Measurements from ENCODE around the gene AGPAT1. TPM values are rescaled to one million over a fixed set of nuclear protein-coding genes. Genes with fewer than 3 reads are reported as not detected.

AGPAT1 gene, protein sequence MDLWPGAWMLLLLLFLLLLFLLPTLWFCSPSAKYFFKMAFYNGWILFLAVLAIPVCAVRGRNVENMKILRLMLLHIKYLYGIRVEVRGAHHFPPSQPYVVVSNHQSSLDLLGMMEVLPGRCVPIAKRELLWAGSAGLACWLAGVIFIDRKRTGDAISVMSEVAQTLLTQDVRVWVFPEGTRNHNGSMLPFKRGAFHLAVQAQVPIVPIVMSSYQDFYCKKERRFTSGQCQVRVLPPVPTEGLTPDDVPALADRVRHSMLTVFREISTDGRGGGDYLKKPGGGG
- 61.6 TPM for polyA plus RNA-seq (2012; ENCODE audit: insufficient read length, low read depth)

DNA sequence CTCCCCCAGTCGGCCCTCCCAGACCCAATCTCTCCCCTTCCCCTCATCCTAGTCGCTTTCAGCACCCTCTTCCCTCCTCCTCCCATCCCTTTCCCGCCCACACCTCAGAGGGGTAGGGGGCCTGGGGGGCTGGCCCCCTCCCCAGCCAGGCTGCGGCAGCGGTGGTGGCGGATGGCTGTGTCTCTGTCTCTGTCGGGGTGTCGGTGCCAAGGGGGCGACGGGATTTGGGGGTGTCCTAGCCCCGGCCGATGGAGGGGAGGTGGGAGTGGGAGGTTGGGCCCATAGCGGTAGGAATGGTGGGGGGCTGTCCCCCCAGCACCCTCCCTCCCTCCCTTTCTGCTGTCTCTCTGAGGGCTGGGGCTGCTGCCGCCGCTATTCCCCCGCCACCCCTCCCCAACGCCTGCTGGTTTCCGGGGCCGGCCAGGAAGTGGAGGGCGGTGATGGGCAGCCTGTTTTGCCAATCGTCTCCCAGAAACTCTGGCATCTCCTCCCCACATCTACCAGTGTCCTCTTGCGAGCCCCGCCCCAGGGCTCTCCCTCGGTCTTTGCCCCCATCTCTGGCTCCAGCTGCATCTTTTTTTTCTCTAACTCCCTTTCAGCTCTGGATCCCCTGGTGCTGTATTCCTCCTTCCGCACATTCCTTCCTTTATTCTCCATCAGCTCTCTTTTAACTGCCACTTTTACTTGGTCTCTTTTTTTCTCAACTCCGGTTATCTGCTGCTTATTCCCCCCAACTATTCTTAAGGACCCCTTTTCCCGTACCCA, at the start of gene AGPAT1:
Gene AGPAT1, minus strand, starts transcription at position 374 of the 765 bp plus-strand sequence. CDS start 4,588 bp downstream, outside the sequence.
- TF ChIP-seq SIN3A (IDR thresholded peaks at IDR 0.05; ENCODE audit: borderline replicate concordance, insufficient read depth, low read length) (no peak), REST (IDR thresholded peaks at IDR 0.05; ENCODE audit: insufficient read depth in 1 of 2, low read depth in 2 of 2, low read length in 2 of 2) (no peak), FOXP2 (optimal IDR thresholded peaks at IDR 0.05; ENCODE audit: borderline replicate concordance, extremely low read depth, extremely low read length, insufficient read depth) (no peak), POLR2AphosphoS5 (IDR thresholded peaks at IDR 0.05; ENCODE audit: low read depth, low read length) (peak; percentile 86), TAF1 (IDR thresholded peaks at IDR 0.05; ENCODE audit: borderline replicate concordance, insufficient read depth, low read length) (peak; percentile 66)

DNA sequence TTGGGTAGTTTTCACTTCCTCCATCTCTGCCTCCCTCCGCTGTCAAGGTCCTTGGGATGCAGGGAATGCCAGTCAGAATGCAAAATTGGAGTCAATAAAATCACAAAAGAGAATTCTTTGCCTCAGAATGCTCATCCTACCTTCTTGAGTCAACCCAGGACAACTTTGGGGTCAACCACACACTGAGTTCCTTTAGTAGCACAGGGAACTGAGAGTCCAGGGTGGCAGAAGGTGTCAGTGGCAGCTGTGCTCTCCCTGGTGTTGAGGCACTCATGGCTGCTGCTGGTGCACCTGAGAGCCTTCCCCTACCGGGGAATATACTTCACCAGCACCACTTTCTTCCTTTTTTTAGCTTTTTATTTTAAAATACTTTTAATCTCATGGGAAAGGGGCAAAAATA, 48.8 kb upstream of the AGPAT1 start:
- TF ChIP-seq POLR2AphosphoS5 (IDR thresholded peaks at IDR 0.05; ENCODE audit: low read depth, low read length) (no peak), REST (IDR thresholded peaks at IDR 0.05; ENCODE audit: insufficient read depth in 1 of 2, low read depth in 2 of 2, low read length in 2 of 2) (no peak), FOXP2 (optimal IDR thresholded peaks at IDR 0.05; ENCODE audit: borderline replicate concordance, extremely low read depth, extremely low read length, insufficient read depth) (no peak), SIN3A (IDR thresholded peaks at IDR 0.05; ENCODE audit: borderline replicate concordance, insufficient read depth, low read length) (no peak), TAF1 (IDR thresholded peaks at IDR 0.05; ENCODE audit: borderline replicate concordance, insufficient read depth, low read length) (no peak)

DNA sequence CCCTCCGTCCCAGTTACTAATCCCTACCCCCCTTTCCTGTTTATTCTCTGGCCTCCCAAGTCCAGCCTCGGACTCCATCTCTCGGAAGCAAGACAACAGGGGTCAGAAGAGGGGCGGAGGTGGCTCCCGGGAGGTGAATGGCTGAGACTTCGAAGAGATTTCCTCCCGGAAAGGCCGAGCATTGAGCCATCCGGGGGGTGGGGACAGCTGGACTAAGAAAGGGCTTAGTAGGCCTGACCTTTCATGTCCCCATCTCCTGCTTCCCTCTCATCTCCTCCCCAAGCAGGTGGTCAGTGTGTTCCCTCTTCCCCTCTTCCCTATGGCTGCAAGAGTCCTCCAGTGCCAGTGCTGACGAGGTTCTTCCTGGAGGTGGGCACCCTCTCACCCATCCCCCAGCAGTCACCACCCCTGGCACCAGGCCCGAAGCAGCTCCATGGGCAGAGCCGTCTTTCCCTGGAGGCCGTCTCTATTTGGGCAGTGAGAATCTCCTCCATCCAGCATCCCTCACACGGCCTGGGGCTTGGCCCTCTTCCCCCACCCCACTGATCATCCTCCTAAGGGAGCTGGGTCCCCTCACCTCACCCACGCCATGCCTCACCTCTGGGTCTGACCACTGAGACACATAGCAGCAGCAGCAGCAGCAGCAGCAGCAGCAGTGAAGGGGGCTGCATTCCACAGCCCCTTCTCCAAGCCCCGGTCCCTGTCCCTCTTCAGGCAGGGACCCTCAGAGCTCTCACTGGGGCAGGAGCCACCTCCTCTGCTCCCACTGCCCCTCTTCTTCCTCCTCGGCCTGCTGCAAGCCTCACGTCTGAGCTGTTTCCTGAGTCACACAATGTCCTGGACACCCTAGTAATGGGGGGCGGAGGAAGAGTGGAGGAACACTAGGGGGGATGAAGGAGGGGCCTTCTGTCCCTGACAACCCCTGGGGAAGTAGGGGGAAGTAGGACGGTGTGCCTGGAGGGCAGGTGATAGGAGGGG, 47.7 kb upstream of the AGPAT1 start, which contains the start of gene NOTCH4:
Gene NOTCH4, minus strand, starts transcription at position 810 of the 978 bp plus-strand sequence. Its CDS starts 139 bp downstream, at position 671.
- no peak for TF ChIP-seq SIN3A (IDR thresholded peaks at IDR 0.05; ENCODE audit: borderline replicate concordance, insufficient read depth, low read length)
- TF ChIP-seq FOXP2 (optimal IDR thresholded peaks at IDR 0.05; ENCODE audit: borderline replicate concordance, extremely low read depth, extremely low read length, insufficient read depth), result peak; percentile 12

DNA sequence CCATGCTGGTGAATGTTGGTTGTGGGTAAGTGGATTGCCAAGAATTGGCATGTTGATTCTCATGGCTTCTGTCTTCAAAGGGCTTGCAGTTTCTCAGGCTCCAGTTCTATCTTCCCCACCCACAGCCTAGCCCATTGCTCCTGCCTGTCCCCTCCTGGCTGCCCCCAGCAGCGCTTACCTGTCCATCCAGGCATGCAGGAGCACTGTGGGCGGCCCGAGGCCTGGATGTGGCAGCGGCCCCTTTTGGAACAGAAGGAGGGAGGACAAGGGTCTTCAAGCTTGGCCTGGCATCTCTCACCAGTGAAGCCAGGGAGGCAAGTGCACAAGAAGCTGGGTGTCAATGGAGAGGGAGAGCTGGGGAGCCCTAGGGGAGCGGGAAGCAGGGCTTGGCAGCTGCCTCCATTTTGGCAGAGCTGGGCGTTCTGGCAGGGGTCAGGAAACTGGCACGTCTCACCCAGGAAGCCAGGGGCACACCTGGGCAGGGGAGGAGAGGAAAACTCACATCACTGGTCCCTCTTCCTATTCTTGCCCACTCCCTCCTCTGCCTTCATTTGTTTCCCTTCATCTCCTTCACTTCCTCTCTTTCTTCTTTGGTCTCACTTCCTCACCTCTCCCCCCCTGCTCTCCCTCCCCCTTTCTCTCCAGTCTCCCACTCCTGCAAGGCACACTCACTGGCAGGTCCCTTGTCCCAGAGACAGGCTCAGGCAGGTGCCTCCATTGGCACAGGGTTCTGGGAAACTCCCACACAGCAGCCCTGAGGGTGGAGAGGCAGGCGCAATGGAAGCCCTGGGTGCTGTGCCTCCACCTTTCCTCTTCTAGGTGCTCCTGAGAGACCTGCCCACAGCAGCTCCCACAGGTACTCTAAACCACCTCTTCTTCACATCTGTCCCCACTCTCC, 46.7 kb upstream of the AGPAT1 start:
- no peak for TF ChIP-seq POLR2AphosphoS5 (IDR thresholded peaks at IDR 0.05; ENCODE audit: low read depth, low read length)
- TF ChIP-seq FOXP2 (optimal IDR thresholded peaks at IDR 0.05; ENCODE audit: borderline replicate concordance, extremely low read depth, extremely low read length, insufficient read depth), result no peak
- TF ChIP-seq SIN3A (IDR thresholded peaks at IDR 0.05; ENCODE audit: borderline replicate concordance, insufficient read depth, low read length), result no peak
- TF ChIP-seq REST (IDR thresholded peaks at IDR 0.05; ENCODE audit: insufficient read depth in 1 of 2, low read depth in 2 of 2, low read length in 2 of 2), result no peak
- TF ChIP-seq TAF1 (IDR thresholded peaks at IDR 0.05; ENCODE audit: borderline replicate concordance, insufficient read depth, low read length), result no peak
